Keratinocyte (primary cell): Measurements from ENCODE around the gene LRRC27. TPM values are rescaled to one million over a fixed set of nuclear protein-coding genes. Genes with fewer than 3 reads are reported as not detected.

ENCODE experiments used
- DNase-seq: peaks from one replicate; pipeline ENCODE4 v3.0.0-alpha.2; 2011; ENCODE audit warnings: low read depth, missing footprints, low spot score
- FAIRE-seq: peaks from 2 replicates; lab custom pipeline; 2011; peaks lifted over from hg19 to GRCh38; lab: Jason Lieb, UNC
- H2AFZ ChIP-seq: 2 replicates; pipeline ENCODE4 v1.6.0; 2012; ENCODE audit warnings: low read length, control low read depth, inconsistent platforms; ENCODE audit not compliant: control insufficient read depth
- H3K27ac ChIP-seq: 2 replicates; pipeline ENCODE4 v1.5.1; 2011; ENCODE audit warnings: low read length; ENCODE audit not compliant: control insufficient read depth, insufficient read depth
- H3K27me3 ChIP-seq: 3 replicates; pipeline ENCODE4 v1.6.0; 2011; ENCODE audit warnings: low read length; ENCODE audit not compliant: control insufficient read depth, insufficient read depth; ENCODE audit errors: extremely low read depth
- H3K36me3 ChIP-seq, 2 experiments: 2 replicates in 1 of 2; 3 replicates in 1 of 2; pipeline ENCODE4 v1.5.1; 2011; ENCODE audit warnings: low read length in 2 of 2, mild to moderate bottlenecking in 1 of 2; ENCODE audit not compliant: control insufficient read depth in 2 of 2, insufficient read depth in 2 of 2; ENCODE audit errors: extremely low read depth in 1 of 2
- H3K4me1 ChIP-seq: 3 replicates; pipeline ENCODE4 v1.5.1; 2011; ENCODE audit warnings: low read length; ENCODE audit not compliant: control insufficient read depth, insufficient read depth; ENCODE audit errors: extremely low read depth
- H3K4me2 ChIP-seq: 3 replicates; pipeline ENCODE4 v1.6.0; 2011; ENCODE audit warnings: low read depth, low read length; ENCODE audit not compliant: control insufficient read depth, insufficient read depth; ENCODE audit errors: extremely low read depth
- H3K4me3 ChIP-seq, 3 experiments: fragments of 200-600 bp in 1 of 3; sonication (generic) in 1 of 3; 2 replicates in 2 of 3; 3 replicates in 1 of 3; pipeline ENCODE4 v1.5.1; 2011 to 2016; ENCODE audit warnings: low read length in 3 of 3, mild to moderate bottlenecking in 3 of 3, control low read depth in 2 of 3, inconsistent platforms in 1 of 3, low read depth in 1 of 3, mixed read lengths in 1 of 3, mixed run types in 1 of 3, moderate library complexity in 1 of 3; ENCODE audit not compliant: control insufficient read depth in 2 of 3, insufficient read depth in 2 of 3; ENCODE audit errors: extremely low read depth in 1 of 3
- H3K79me2 ChIP-seq: 2 replicates; pipeline ENCODE4 v1.6.0; 2012; ENCODE audit warnings: low read length; ENCODE audit not compliant: control insufficient read depth, insufficient read depth
- H3K9ac ChIP-seq: 3 replicates; pipeline ENCODE4 v1.6.0; 2011; ENCODE audit warnings: low read length; ENCODE audit not compliant: control insufficient read depth, insufficient read depth; ENCODE audit errors: extremely low read depth
- H3K9me1 ChIP-seq: 3 replicates; pipeline ENCODE4 v1.6.0; 2011; ENCODE audit warnings: low read length; ENCODE audit not compliant: control insufficient read depth, insufficient read depth; ENCODE audit errors: extremely low read depth
- H3K9me3 ChIP-seq: 2 replicates; pipeline ENCODE4 v1.5.1; 2012; ENCODE audit warnings: low read depth, low read length; ENCODE audit not compliant: control insufficient read depth
- H4K20me1 ChIP-seq: 3 replicates; pipeline ENCODE4 v1.6.0; 2011; ENCODE audit warnings: low read length; ENCODE audit not compliant: control insufficient read depth, insufficient read depth; ENCODE audit errors: extremely low read depth
- EZH2 ChIP-seq: IDR thresholded peaks from one replicate; pipeline ENCODE4 v1.6.1; 2012; ENCODE audit warnings: inconsistent platforms, mild to moderate bottlenecking, low read length, moderate library complexity
- dilution Hi-C: fragments of 300-500 bp; cut with MboI; formaldehyde crosslinking; loops from one replicate; pipeline ENCODE4 v1.7.0; 2020; ENCODE audit warnings: low sequenced_read_pairs; ENCODE audit not compliant: extremely low pct_ligation_motif_present
- polyA plus RNA-seq, 5 experiments: library from polyadenylated mRNA; depleted of rRNA in 3 of 5; stranded (reverse) in 3 of 5; stranded (forward) in 1 of 5; unstranded in 1 of 5; fragments of >200 nt; gene quantifications; 1 replicate in 1 of 5; 2 replicates in 3 of 5; 3 replicates in 1 of 5; pipeline versions ENCODE4 v1.2.1 to v1.2.3, GENCODE V29; 2011 to 2012; ENCODE audit warnings: missing spikeins in 2 of 5, low read depth in 1 of 5, low replicate concordance in 1 of 5
- TF ChIP-seq, protein P1 (sequence below), 3 experiments: IDR thresholded peaks in 1 of 3; conservative IDR thresholded peaks in 1 of 3; optimal IDR thresholded peaks in 1 of 3; 2 replicates in 2 of 3; 3 replicates in 1 of 3; pipeline versions ENCODE3 to v1.5.1; 2011; ENCODE audit warnings: low read length in 3 of 3, mild to moderate bottlenecking in 3 of 3, moderate library complexity in 2 of 3, control low read depth in 1 of 3, inconsistent platforms in 1 of 3; ENCODE audit not compliant: insufficient read depth in 2 of 3; ENCODE audit errors: extremely low read depth in 1 of 3

The LRRC27 gene
- polyA plus RNA-seq, 1 donor (not counting 4 experiments of a cell fraction or from before 2014, with no cell fraction given): 3.0 TPM

DNA sequence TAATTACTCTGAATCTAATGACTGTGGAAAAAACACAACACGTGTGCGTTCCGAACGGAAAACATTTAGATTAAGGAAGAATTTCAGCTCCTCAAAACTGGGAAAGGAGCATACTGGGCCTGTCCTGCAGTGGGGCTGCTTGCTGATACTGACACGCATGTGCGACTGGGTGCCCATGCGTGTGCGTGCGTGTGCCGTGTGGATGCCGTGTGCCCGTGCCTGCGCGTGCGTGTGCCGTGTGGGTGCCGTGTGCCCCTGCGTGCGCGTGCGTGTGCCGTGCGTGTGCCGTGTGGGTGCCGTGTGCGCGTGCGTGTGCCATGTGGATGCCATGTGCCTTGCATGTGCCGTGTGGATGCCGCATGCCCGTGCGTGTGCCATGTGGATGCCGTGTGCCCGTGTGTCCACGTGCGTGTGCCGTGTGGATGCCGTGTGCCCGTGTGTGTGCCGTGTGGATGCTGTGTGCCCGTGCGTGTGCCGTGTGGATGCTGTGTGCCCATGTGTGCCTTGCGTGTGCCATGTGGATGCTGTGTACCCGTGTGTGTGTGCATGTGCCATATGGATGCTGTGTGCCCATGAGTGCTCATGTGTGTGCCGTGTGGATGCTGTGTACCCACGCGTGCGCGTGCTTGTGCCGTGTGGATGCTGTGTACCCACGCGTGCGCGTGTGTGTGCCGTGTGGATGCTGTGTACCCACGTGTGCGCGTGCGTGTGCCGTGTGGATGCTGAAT is 93.2 kb downstream of the LRRC27 start:
- Histone ChIP-seq H3K36me3 (no peaks in the 10 kb centered on the region), H2AFZ (no peak overlapping the region), H3K9me3 (no peaks in the 10 kb centered on the region), H3K9ac (no peak overlapping the region), H3K79me2 (no peaks in the 10 kb centered on the region), H3K27me3 (no peaks in the 10 kb centered on the region), H3K4me1 (peaks cover 22% of the 10 kb centered on the region), H3K4me2 (no peak overlapping the region), H3K9me1 (no peaks in the 10 kb centered on the region), H4K20me1 (no peaks in the 10 kb centered on the region), H3K27ac (no peak overlapping the region), H3K4me3 (no peak overlapping the region)
- FAIRE-seq (no peak), DNase-seq (no peak)
- TF ChIP-seq, protein P1, sequence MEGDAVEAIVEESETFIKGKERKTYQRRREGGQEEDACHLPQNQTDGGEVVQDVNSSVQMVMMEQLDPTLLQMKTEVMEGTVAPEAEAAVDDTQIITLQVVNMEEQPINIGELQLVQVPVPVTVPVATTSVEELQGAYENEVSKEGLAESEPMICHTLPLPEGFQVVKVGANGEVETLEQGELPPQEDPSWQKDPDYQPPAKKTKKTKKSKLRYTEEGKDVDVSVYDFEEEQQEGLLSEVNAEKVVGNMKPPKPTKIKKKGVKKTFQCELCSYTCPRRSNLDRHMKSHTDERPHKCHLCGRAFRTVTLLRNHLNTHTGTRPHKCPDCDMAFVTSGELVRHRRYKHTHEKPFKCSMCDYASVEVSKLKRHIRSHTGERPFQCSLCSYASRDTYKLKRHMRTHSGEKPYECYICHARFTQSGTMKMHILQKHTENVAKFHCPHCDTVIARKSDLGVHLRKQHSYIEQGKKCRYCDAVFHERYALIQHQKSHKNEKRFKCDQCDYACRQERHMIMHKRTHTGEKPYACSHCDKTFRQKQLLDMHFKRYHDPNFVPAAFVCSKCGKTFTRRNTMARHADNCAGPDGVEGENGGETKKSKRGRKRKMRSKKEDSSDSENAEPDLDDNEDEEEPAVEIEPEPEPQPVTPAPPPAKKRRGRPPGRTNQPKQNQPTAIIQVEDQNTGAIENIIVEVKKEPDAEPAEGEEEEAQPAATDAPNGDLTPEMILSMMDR (optimal IDR thresholded peaks at IDR 0.05 in 1 of 3, IDR thresholded peaks at IDR 0.05 in 1 of 3, conservative IDR thresholded peaks at IDR 0.05 in 1 of 3; ENCODE audit: extremely low read depth in 1 of 3, insufficient read depth in 2 of 3, low read length in 3 of 3): no peak
- TF ChIP-seq EZH2: no peak
- dilution Hi-C loops: no loop called here

DNA sequence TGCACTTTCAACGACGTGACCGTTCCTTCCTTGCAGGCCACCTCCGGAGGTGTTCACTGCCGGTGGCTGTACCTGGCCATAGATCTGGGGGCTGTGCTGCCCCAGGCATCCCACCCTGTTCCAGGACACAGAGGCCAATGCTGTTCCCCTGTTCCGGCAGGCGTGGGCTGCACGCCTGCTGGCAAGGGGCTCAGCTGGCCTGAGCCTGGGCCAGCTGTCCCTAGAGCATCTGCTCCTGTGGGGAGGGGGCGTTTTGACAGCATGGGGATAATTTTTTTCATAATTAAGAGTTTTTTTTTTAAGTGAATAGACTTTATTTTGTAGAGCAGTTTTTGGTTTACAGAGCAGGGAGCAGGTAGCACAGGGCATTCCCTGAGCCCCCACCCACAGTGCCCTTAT is 93.8 kb downstream of the LRRC27 start:
- Histone ChIP-seq H4K20me1 (no peaks in the 10 kb centered on the region), H3K4me1 (peaks cover 22% of the 10 kb centered on the region), H3K9ac (no peak overlapping the region), H3K27ac (no peak overlapping the region), H3K4me3 (no peak overlapping the region), H3K4me2 (no peak overlapping the region), H3K27me3 (no peaks in the 10 kb centered on the region), H3K36me3 (no peaks in the 10 kb centered on the region), H2AFZ (no peak overlapping the region), H3K9me3 (no peaks in the 10 kb centered on the region), H3K79me2 (no peaks in the 10 kb centered on the region), H3K9me1 (no peaks in the 10 kb centered on the region)
- TF ChIP-seq, protein P1 (optimal IDR thresholded peaks at IDR 0.05 in 1 of 3, IDR thresholded peaks at IDR 0.05 in 1 of 3, conservative IDR thresholded peaks at IDR 0.05 in 1 of 3; ENCODE audit: extremely low read depth in 1 of 3, insufficient read depth in 2 of 3, low read length in 3 of 3): no peak
- TF ChIP-seq EZH2: no peak
- FAIRE-seq (no peak), DNase-seq (no peak)
- dilution Hi-C loops: no loop called here
